HCT116 (cell line): ENCODE results near the gene SEMA3E. TPM values are rescaled to one million over a fixed set of nuclear protein-coding genes. Genes with fewer than 3 reads are reported as not detected.

Experiments used
- ATAC-seq: fragments of 200-7000 bp; cut with Tn5 transposase; 2 replicates; pipeline ENCODE4 v1.9.1; 2020; ENCODE audit warnings: mild to moderate bottlenecking, moderate library complexity
- BruUV-seq: library from RNA; stranded (reverse); fragments of 400-500 nt; replicated peaks from 2 replicates; lab custom pipeline; 2021; lab: Mats Ljungman, UMichigan
- CTCF ChIA-PET: fragments of 300-600 bp; sonication (Branson Sonifier 250); formaldehyde crosslinking; loops from one replicate; lab custom pipeline; 2021; ENCODE audit warnings: antibody characterized with exemption; lab: Charles Lee
- POLR2A ChIA-PET: fragments of 300-600, 350-600 bp; sonication (Branson Sonifier 250); formaldehyde crosslinking; loops from one replicate; lab custom pipeline; 2021; ENCODE audit warnings: antibody characterized with exemption; lab: Charles Lee
- RAD21 ChIA-PET, 2 experiments: fragments of 300-600 bp; sonication (Branson Sonifier 250); formaldehyde crosslinking; loops; one replicate each; lab custom pipeline; 2023; ENCODE audit warnings: low total read pairs in 2 of 2; ENCODE audit not compliant: uncharacterized antibody in 2 of 2, unreplicated experiment in 2 of 2, low non-redundant PET in 1 of 2; lab: Charles Lee
- DNase-seq: peaks from one replicate; pipeline ENCODE4 v3.0.0-alpha.2; 2010; ENCODE audit warnings: low read depth, low spot score
- H2AFZ ChIP-seq: fragments of 200-600 bp; shearing (Covaris generic), sonication (generic); 2 replicates; pipeline ENCODE4 v1.6.1; 2017; ENCODE audit warnings: low read depth, mixed run types, mixed read lengths, antibody characterized with exemption, low read length; ENCODE audit not compliant: poor library complexity, severe bottlenecking
- H3K27ac ChIP-seq: 2 replicates; pipeline ENCODE4 v1.5.1; 2012; ENCODE audit warnings: low read depth, low read length
- H3K27me3 ChIP-seq: fragments of 200-600 bp; sonication (generic); 2 replicates; pipeline ENCODE4 v1.6.1; 2016; ENCODE audit warnings: mixed run types, low read length, mixed read lengths; ENCODE audit not compliant: insufficient read depth
- H3K36me3 ChIP-seq, 2 experiments: fragments of 200-500 bp in 1 of 2; fragments of 200-600 bp in 1 of 2; sonication (Bioruptor generic) in 1 of 2; sonication (generic) in 1 of 2; 2 replicates each; pipeline versions ENCODE4 v1.5.1 to v1.6.1; 2014 to 2016; ENCODE audit warnings: low read length in 2 of 2, inconsistent platforms in 1 of 2, mixed read lengths in 1 of 2, mixed run types in 1 of 2; ENCODE audit not compliant: insufficient read depth in 2 of 2, control insufficient read depth in 1 of 2
- H3K4me1 ChIP-seq, 2 experiments: fragments of 200-600 bp in 1 of 2; sonication (generic) in 1 of 2; 2 replicates each; pipeline versions ENCODE4 v1.5.1 to v1.6.1; 2012 to 2017; ENCODE audit warnings: low read length in 2 of 2, inconsistent platforms in 1 of 2, mild to moderate bottlenecking in 1 of 2, mixed read lengths in 1 of 2, mixed run types in 1 of 2, moderate library complexity in 1 of 2; ENCODE audit not compliant: insufficient read depth in 2 of 2, control insufficient read depth in 1 of 2
- H3K4me2 ChIP-seq: fragments of 200-600 bp; sonication (generic); 2 replicates; pipeline ENCODE4 v1.6.1; 2017; ENCODE audit warnings: mixed run types, low read length, mixed read lengths
- H3K4me3 ChIP-seq, 2 experiments: fragments of 200-600 bp in 1 of 2; sonication (generic) in 1 of 2; replicated peaks in 1 of 2; 2 replicates each; pipeline ENCODE4 v1.5.1; 2011 to 2016; ENCODE audit warnings: low read length in 2 of 2, control low read depth in 1 of 2, low read depth in 1 of 2, mild to moderate bottlenecking in 1 of 2, mixed read lengths in 1 of 2, mixed run types in 1 of 2
- H3K79me2 ChIP-seq: fragments of 200-600 bp; sonication (generic); 2 replicates; pipeline ENCODE4 v1.6.1; 2017; ENCODE audit warnings: mild to moderate bottlenecking, mixed run types, low read length, moderate library complexity, mixed read lengths; ENCODE audit not compliant: insufficient read depth
- H3K9ac ChIP-seq: fragments of 200-600 bp; sonication (generic); 2 replicates; pipeline ENCODE4 v1.6.1; 2016; ENCODE audit warnings: low read length, mixed read lengths
- H3K9me2 ChIP-seq: fragments of 200-600 bp; sonication (generic), shearing (Covaris generic); 2 replicates; pipeline ENCODE4 v1.6.1; 2017; ENCODE audit warnings: mixed run types, mild to moderate bottlenecking, moderate library complexity; ENCODE audit not compliant: insufficient read depth
- H3K9me3 ChIP-seq, 2 experiments: fragments of 200-500 bp in 1 of 2; fragments of 200-600 bp in 1 of 2; sonication (Bioruptor generic) in 1 of 2; sonication (generic) in 1 of 2; 2 replicates each; pipeline ENCODE4 v1.6.1; 2014 to 2017; ENCODE audit warnings: low read length in 2 of 2, mixed read lengths in 2 of 2, inconsistent platforms in 1 of 2, low read depth in 1 of 2, mild to moderate bottlenecking in 1 of 2, mixed run types in 1 of 2, moderate library complexity in 1 of 2; ENCODE audit not compliant: control insufficient read depth in 1 of 2, insufficient read depth in 1 of 2
- H4K20me1 ChIP-seq: fragments of 200-600 bp; sonication (generic), shearing (Covaris generic); 2 replicates; pipeline ENCODE4 v1.6.1; 2017; ENCODE audit warnings: mixed run types, mild to moderate bottlenecking, moderate library complexity; ENCODE audit not compliant: insufficient read depth
- CBX3 ChIP-seq: IDR thresholded peaks from 2 replicates; pipeline ENCODE4 v1.6.1; 2012; ENCODE audit warnings: low read depth
- CEBPB ChIP-seq: IDR thresholded peaks from 2 replicates; pipeline ENCODE4 v1.6.1; 2012; ENCODE audit warnings: low read depth
- EGR1 ChIP-seq: IDR thresholded peaks from 2 replicates; pipeline ENCODE4 v1.6.1; 2012; ENCODE audit warnings: low read depth
- ELF1 ChIP-seq: IDR thresholded peaks from 2 replicates; pipeline ENCODE4 v1.6.1; 2012; ENCODE audit warnings: low read depth, borderline replicate concordance
- EZH2 ChIP-seq: fragments of 200-600 bp; sonication (generic); IDR thresholded peaks from 2 replicates; pipeline ENCODE4 v1.6.1; 2017; ENCODE audit warnings: antibody characterized with exemption, mixed run types
- FOSL1 ChIP-seq: IDR thresholded peaks from 2 replicates; pipeline ENCODE4 v1.6.1; 2012; ENCODE audit warnings: low read depth
- JUND ChIP-seq: IDR thresholded peaks from 2 replicates; pipeline ENCODE4 v1.6.1; 2012
- MAX ChIP-seq: IDR thresholded peaks from 2 replicates; pipeline ENCODE4 v1.6.1; 2012
- POLR2A ChIP-seq: IDR thresholded peaks from 2 replicates; pipeline ENCODE4 v1.7.0; 2011; ENCODE audit warnings: borderline replicate concordance; ENCODE audit not compliant: insufficient read depth, insufficient read length; ENCODE audit errors: extremely low read depth
- POLR2AphosphoS5 ChIP-seq: IDR thresholded peaks from 2 replicates; pipeline ENCODE4 v1.6.1; 2011; ENCODE audit warnings: mild to moderate bottlenecking, low read depth, low read length, moderate library complexity
- SIN3A ChIP-seq: IDR thresholded peaks from 2 replicates; pipeline ENCODE4 v1.6.1; 2012; ENCODE audit warnings: low read depth
- SP1 ChIP-seq: IDR thresholded peaks from 2 replicates; pipeline ENCODE4 v1.6.1; 2012; ENCODE audit warnings: low read depth
- SRF ChIP-seq: IDR thresholded peaks from 2 replicates; pipeline ENCODE4 v1.6.1; 2012; ENCODE audit warnings: low read depth
- TCF7L2 ChIP-seq: IDR thresholded peaks from 2 replicates; pipeline ENCODE4 v1.7.0; 2011; ENCODE audit warnings: borderline replicate concordance, inconsistent platforms; ENCODE audit not compliant: insufficient read depth, insufficient read length; ENCODE audit errors: extremely low read depth
- ZFX ChIP-seq: fragments of 450-650 bp; IDR thresholded peaks from 2 replicates; pipeline ENCODE4 v1.6.1; 2017
- ZNF274 ChIP-seq: fragments of 200-500 bp; sonication (Bioruptor generic); IDR thresholded peaks from 2 replicates; pipeline ENCODE4 v1.6.1; 2014; ENCODE audit warnings: mild to moderate bottlenecking, low read depth, low read length, inconsistent platforms
- intact Hi-C: fragments of 100-400 bp; cut with micrococcal nuclease; formaldehyde crosslinking; loops from 2 replicates; pipeline ENCODE4 v1.10.0; 2022
- total RNA-seq: library from RNA; stranded (reverse); gene quantifications from one replicate; pipeline ENCODE4 v1.2.1, GENCODE V29; 2021; ENCODE audit not compliant: unreplicated experiment
- TF ChIP-seq, protein P1 (sequence below): IDR thresholded peaks from 2 replicates; pipeline ENCODE4 v1.6.1; 2011; ENCODE audit warnings: mild to moderate bottlenecking, low read length, moderate library complexity; ENCODE audit not compliant: insufficient replicate concordance; ENCODE audit errors: extremely low read depth

The SEMA3E gene
- total RNA-seq, 1 experiment from 2014 or later = 1.6 TPM

DNA sequence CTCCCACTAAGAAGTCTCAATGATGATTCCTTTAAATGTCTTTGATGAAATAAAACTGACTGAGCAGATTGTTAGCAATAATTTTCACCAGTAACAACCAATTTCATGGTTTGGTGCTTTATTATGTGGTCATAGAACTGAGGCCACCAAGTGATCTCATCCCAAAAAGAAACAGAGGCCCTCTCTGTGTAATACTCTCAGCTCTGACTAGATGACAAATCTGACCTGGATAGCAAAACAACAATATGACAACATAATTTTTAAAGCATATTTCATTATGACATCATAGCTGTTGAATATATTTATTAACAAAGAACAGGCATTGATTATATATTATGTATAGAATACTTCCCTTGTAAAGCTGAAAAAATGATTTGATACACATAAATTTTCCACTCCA lies 5.9 kb downstream of the SEMA3E start:
- DNase-seq = no peak
- TF ChIP-seq POLR2AphosphoS5 = no peak
- no peak for TF ChIP-seq ZNF274
- no peak for TF ChIP-seq CBX3
- TF ChIP-seq TCF7L2 = no peak
- no peak for TF ChIP-seq EZH2
- no peak for TF ChIP-seq EGR1
- TF ChIP-seq SRF = no peak
- no peak for TF ChIP-seq ELF1
- no peak for TF ChIP-seq FOSL1
- no peak for TF ChIP-seq SIN3A
- TF ChIP-seq ZFX = no peak
- no peak for TF ChIP-seq CEBPB
- TF ChIP-seq, protein P1, sequence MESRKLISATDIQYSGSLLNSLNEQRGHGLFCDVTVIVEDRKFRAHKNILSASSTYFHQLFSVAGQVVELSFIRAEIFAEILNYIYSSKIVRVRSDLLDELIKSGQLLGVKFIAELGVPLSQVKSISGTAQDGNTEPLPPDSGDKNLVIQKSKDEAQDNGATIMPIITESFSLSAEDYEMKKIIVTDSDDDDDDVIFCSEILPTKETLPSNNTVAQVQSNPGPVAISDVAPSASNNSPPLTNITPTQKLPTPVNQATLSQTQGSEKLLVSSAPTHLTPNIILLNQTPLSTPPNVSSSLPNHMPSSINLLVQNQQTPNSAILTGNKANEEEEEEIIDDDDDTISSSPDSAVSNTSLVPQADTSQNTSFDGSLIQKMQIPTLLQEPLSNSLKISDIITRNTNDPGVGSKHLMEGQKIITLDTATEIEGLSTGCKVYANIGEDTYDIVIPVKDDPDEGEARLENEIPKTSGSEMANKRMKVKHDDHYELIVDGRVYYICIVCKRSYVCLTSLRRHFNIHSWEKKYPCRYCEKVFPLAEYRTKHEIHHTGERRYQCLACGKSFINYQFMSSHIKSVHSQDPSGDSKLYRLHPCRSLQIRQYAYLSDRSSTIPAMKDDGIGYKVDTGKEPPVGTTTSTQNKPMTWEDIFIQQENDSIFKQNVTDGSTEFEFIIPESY = no peak
- no peak for TF ChIP-seq POLR2A
- no peak for TF ChIP-seq JUND
- TF ChIP-seq SP1 = no peak
- no peak for TF ChIP-seq MAX
- ChIA-PET CTCF (no interaction called here), POLR2A (no interaction called here), RAD21 (no interaction called here)
- Histone ChIP-seq H3K36me3 (no peaks in the 10 kb centered on the region), H3K79me2 (no peaks in the 10 kb centered on the region), H3K4me1 (no peaks in the 10 kb centered on the region), H2AFZ (no peak overlapping the region), H3K4me3 (no peak overlapping the region), H3K9me3 (no peaks in the 10 kb centered on the region), H3K27ac (no peak overlapping the region), H4K20me1 (no peaks in the 10 kb centered on the region), H3K27me3 (no peaks in the 10 kb centered on the region), H3K9me2 (no peaks in the 10 kb centered on the region), H3K4me2 (no peak overlapping the region), H3K9ac (no peak overlapping the region)
- no peak for ATAC-seq
- BruUV-seq = no TSS peak
- intact Hi-C loops = no loop called here
